ENCODE data around the gene TTLL6.

- TF ChIP-seq CTCF (IDR thresholded peaks at IDR 0.05; ENCODE audit: poor library complexity) (no peak), EZH2 (IDR thresholded peaks at IDR 0.05; ENCODE audit: borderline replicate concordance) (no peak)
Observed at GRCh38 chr17:48850792-48851323, 33.8 kb upstream of the TTLL6 start.
